WTC11 (cell line): ENCODE measurements around the gene RTKN.

Experiments
- CTCF ChIP-seq: fragments of 200-600 bp; IDR thresholded peaks from 2 replicates; pipeline ENCODE4 v1.8.0; 2022; ENCODE audit warnings: antibody characterized with exemption
- IRF2 ChIP-seq: sonication (generic); formaldehyde crosslinking; IDR thresholded peaks from 2 replicates; pipeline ENCODE4 v1.8.0; 2022; ENCODE audit warnings: low read depth, missing genetic modification reagents, borderline replicate concordance
- NFYB ChIP-seq: sonication (generic); formaldehyde crosslinking; conservative IDR thresholded peaks from 2 replicates; pipeline ENCODE4 v1.8.0; 2022; ENCODE audit warnings: low read depth, missing genetic modification reagents
- NR1H2 ChIP-seq: sonication (generic); formaldehyde crosslinking; IDR thresholded peaks from 2 replicates; pipeline ENCODE4 v1.9.0; 2021; ENCODE audit warnings: mild to moderate bottlenecking, moderate library complexity, missing genetic modification reagents
- ZNF138 ChIP-seq: sonication (generic); formaldehyde crosslinking; conservative IDR thresholded peaks from 2 replicates; pipeline ENCODE4 v1.8.1; 2022; ENCODE audit warnings: mild to moderate bottlenecking, moderate library complexity, missing genetic modification reagents
- ZNF232 ChIP-seq: sonication (generic); formaldehyde crosslinking; IDR thresholded peaks from 2 replicates; pipeline ENCODE4 v1.8.0; 2022; ENCODE audit warnings: mild to moderate bottlenecking, missing genetic modification reagents

- no peak for TF ChIP-seq ZNF232
- no peak for TF ChIP-seq NFYB (CRISPR knock-in tag)
- no peak for TF ChIP-seq CTCF
- no peak for TF ChIP-seq IRF2
- TF ChIP-seq NR1H2 (CRISPR knock-in tag): no peak
- TF ChIP-seq ZNF138: no peak
These were observed 20.4 kb downstream of the RTKN start, which contains the start of the genes C2orf81 and WDR54 for GRCh38 chr2:74421221-74421870.
